GM10248 (cell line): ENCODE data around the gene STXBP6.

Source experiments
- CTCF ChIA-PET: fragments of 300-600 bp; sonication (Branson Sonifier 250); formaldehyde crosslinking; extraction: SDS; loops from one replicate; lab custom pipeline; 2021; ENCODE audit warnings: antibody characterized with exemption; lab: Yijun Ruan, JAX
- POLR2A ChIA-PET: fragments of 350-650 bp; sonication (Branson Sonifier 250); formaldehyde crosslinking; extraction: SDS; loops from one replicate; lab custom pipeline; 2020; ENCODE audit warnings: antibody characterized with exemption; lab: Yijun Ruan, JAX
- DNase-seq: peaks from one replicate; pipeline ENCODE4 v3.0.0; 2012; ENCODE audit errors: extremely low spot score
- CTCF ChIP-seq: IDR thresholded peaks from 2 replicates; pipeline ENCODE4 v1.5.1; 2012; ENCODE audit warnings: mild to moderate bottlenecking, low read depth; ENCODE audit errors: extremely low read depth, missing control alignments, control extremely low read depth

The STXBP6 gene

DNA sequence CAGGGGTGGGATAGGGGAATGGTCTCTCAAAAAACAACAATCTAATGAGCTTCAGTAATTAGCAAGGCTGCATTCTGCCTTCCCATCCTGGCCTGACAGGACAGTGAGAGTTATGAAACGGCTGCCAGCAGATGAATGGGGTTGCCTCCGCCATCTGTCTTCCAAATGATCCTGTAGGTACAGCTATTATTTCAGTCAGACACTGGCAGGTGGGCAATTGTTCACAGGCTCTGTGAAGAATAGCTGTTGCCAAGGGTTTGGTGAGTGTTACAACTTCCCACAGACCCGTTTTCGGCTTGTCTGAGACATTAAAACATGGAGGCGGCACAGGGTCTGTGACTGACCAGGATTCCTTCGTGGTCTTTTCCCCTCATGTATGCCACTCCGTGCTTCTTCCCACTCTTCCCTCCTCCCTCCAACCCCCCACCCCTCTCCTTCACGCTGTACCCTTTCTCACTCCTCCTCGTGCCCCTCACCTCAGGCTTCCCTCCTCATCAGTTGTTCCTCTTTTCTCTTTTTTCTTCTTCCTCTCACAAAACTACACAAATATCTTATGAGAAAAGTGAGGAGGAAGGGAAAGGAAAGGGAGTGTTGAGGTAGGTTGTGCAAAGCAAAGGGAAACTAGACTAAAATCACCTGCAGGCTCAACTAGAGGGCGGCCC, 255.2 kb downstream of the STXBP6 start:
- no peak for DNase-seq
- CTCF ChIA-PET = interaction anchor here (5.9 kb wide), 1 partner anchor 12 kb away, joined by 30 read pairs; no protein-coding TSS in a partner anchor
- no peak for TF ChIP-seq CTCF
- POLR2A ChIA-PET = no interaction called here

DNA sequence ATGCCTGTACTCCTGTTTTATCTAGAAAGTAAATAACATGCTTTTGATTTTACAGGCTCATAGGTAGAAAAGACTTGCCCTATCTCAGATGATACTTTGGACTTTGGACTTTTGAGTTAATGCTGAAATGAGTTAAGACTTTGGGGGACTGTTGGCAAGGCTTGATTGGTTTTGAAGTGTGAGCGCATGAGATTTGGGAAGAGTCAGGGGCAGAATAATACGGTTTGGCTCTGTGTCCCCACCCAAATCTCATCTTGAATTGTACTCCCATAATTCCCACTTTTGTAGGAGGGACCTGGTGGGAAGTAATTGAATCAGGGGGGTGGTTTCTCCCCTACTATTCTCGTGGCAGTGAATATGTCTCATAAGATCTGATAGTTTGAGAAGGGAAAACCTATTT, 259.8 kb downstream of the STXBP6 start:
- TF ChIP-seq CTCF = no peak
- CTCF ChIA-PET = no interaction called here
- DNase-seq = no peak
- POLR2A ChIA-PET = no interaction called here

- POLR2A ChIA-PET = no interaction called here
- no peak for DNase-seq
- CTCF ChIA-PET = interaction anchor here (1.3 to 2.7 kb wide), 3 partner anchors 9 to 17 kb away, joined by 6 to 10 read pairs (median 7); no protein-coding TSS in a partner anchor
- TF ChIP-seq CTCF = no peak
Observed at GRCh38 chr14:24789378-24789884, 260.5 kb downstream of the STXBP6 start.

DNA sequence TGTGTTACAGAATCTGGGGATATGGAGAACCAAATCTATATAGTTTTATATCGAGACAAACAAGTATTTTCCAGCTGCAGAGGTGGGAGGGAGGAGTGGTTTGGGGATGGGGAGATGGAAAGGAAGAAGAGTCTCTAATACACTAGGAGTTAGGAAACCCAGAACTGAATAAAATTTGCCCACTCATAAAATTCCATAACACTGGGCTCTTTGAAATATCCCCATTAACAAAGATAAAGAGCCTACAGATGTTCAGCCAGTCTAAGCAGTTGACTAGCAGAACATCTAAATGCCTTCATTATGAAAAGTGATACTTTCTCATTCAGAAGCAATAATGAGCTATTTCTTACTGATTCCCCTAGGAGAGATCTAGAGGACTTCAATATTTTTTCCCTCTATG, 264.2 kb downstream of the STXBP6 start:
- CTCF ChIA-PET = no interaction called here

DNA sequence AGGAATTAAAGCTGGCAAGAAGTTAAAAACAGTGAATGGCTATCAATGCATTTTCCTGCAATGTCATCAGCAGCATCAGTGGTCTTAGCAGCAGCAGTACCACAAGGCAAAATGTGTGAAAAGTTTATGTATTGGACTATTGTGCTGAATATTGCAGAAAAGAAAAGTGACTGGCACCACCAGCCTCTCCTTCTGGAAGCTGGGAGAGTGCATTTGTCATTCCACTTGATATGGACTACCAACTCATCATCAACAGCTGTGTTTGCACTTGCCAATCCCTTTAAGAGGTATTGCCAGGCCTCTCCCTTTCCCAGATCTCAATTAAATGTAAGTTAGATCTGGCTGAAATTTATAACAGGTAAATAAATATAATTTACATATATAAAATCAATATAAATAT, 265.0 kb downstream of the STXBP6 start:
- CTCF ChIA-PET = no interaction called here
- POLR2A ChIA-PET = no interaction called here
- no peak for DNase-seq
- TF ChIP-seq CTCF = no peak

More for the DNA sequence above, 264.2 kb downstream of the STXBP6 start:
- no peak for DNase-seq
- POLR2A ChIA-PET = no interaction called here
- no peak for TF ChIP-seq CTCF

- TF ChIP-seq CTCF = no peak
- CTCF ChIA-PET = no interaction called here
- DNase-seq = no peak
- POLR2A ChIA-PET = no interaction called here
Observed at GRCh38 chr14:24783791-24784190, 266.2 kb downstream of the STXBP6 start.
